H1 (cell line): ENCODE measurements around the gene SURF1. TPM values are rescaled to one million over a fixed set of nuclear protein-coding genes. Genes with fewer than 3 reads are reported as not detected.

Experiments
- CTCF ChIA-PET: fragments of 300-600 bp; sonication (Branson Sonifier 250); formaldehyde crosslinking; loops from one replicate; lab custom pipeline; 2021; ENCODE audit not compliant: partially characterized antibody; lab: Charles Lee
- POLR2A ChIA-PET: fragments of 300-600 bp; sonication (Branson Sonifier 250); formaldehyde crosslinking; loops from one replicate; lab custom pipeline; 2021; ENCODE audit warnings: inconsistent platforms; ENCODE audit not compliant: partially characterized antibody; lab: Charles Lee
- DNase-seq, 2 experiments: peaks; one replicate each; pipeline versions ENCODE4 v3.0.0 to v3.0.0-alpha.2; 2010 to 2022; ENCODE audit warnings: low spot score in 2 of 2, low read depth in 1 of 2, mixed read lengths in 1 of 2
- FAIRE-seq: peaks from 2 replicates; lab custom pipeline; 2011; peaks lifted over from hg19 to GRCh38; lab: Jason Lieb, UNC
- H2AFZ ChIP-seq: 2 replicates; pipeline ENCODE4 v1.8.1; 2012; ENCODE audit warnings: low read length, inconsistent platforms
- H2AK5ac ChIP-seq: 2 replicates; pipeline ENCODE4 v1.6.1; 2013; ENCODE audit warnings: low read depth, low read length
- H2BK120ac ChIP-seq: replicated peaks from 2 replicates; pipeline ENCODE3; 2013; ENCODE audit warnings: low read depth, low read length, inconsistent platforms
- H2BK12ac ChIP-seq: 2 replicates; pipeline ENCODE4 v1.6.1; 2013; ENCODE audit warnings: low read depth, low read length
- H2BK15ac ChIP-seq: 2 replicates; pipeline ENCODE4 v1.6.1; 2013; ENCODE audit warnings: low read length
- H2BK20ac ChIP-seq: 2 replicates; pipeline ENCODE4 v1.6.1; 2013; ENCODE audit warnings: low read length
- H2BK5ac ChIP-seq: 2 replicates; pipeline ENCODE4 v1.6.1; 2013; ENCODE audit warnings: low read depth, low read length
- H3K14ac ChIP-seq: 2 replicates; pipeline ENCODE4 v1.6.1; 2013; ENCODE audit warnings: inconsistent platforms; ENCODE audit not compliant: insufficient read length
- H3K18ac ChIP-seq: 2 replicates; pipeline ENCODE4 v1.6.1; 2013; ENCODE audit warnings: low read length; ENCODE audit errors: extremely low read depth
- H3K23ac ChIP-seq: 2 replicates; pipeline ENCODE4 v1.6.1; 2013; ENCODE audit warnings: inconsistent platforms; ENCODE audit not compliant: insufficient read length
- H3K23me2 ChIP-seq: 2 replicates; pipeline ENCODE4 v1.6.1; 2013; ENCODE audit warnings: low read depth, low read length
- H3K27ac ChIP-seq: 2 replicates; pipeline ENCODE4 v1.6.1; 2011; ENCODE audit warnings: low read depth, low read length, inconsistent platforms
- H3K27me3 ChIP-seq, 4 experiments: replicated peaks in 1 of 4; 1 replicate in 1 of 4; 2 replicates in 3 of 4; pipeline versions ENCODE4 v1.6.1 to v1.8.1; 2011 to 2013; ENCODE audit warnings: low read length in 3 of 4, mild to moderate bottlenecking in 3 of 4, inconsistent platforms in 2 of 4, mixed read lengths in 2 of 4, moderate library complexity in 1 of 4; ENCODE audit not compliant: control insufficient read depth in 3 of 4, insufficient read depth in 3 of 4; ENCODE audit errors: extremely low read depth in 1 of 4
- H3K36me3 ChIP-seq, 4 experiments: 2 replicates each; pipeline versions ENCODE4 v1.6.1 to v1.8.1; 2011 to 2013; ENCODE audit warnings: mild to moderate bottlenecking in 4 of 4, low read length in 3 of 4, moderate library complexity in 2 of 4, control low read depth in 1 of 4, inconsistent platforms in 1 of 4; ENCODE audit not compliant: insufficient read depth in 4 of 4, control insufficient read depth in 2 of 4
- H3K4ac ChIP-seq: replicated peaks from 2 replicates; pipeline ENCODE3; 2013; ENCODE audit warnings: low read length, low read depth, mixed read lengths, inconsistent platforms; ENCODE audit not compliant: insufficient read length
- H3K4me1 ChIP-seq, 4 experiments: replicated peaks in 1 of 4; 1 replicate in 1 of 4; 2 replicates in 3 of 4; pipeline versions ENCODE4 v1.6.1 to v1.8.1; 2011 to 2013; ENCODE audit warnings: low read length in 3 of 4, inconsistent platforms in 2 of 4, mixed read lengths in 1 of 4; ENCODE audit not compliant: insufficient read depth in 4 of 4, control insufficient read depth in 3 of 4
- H3K4me2 ChIP-seq, 2 experiments: 2 replicates each; pipeline versions ENCODE4 v1.6.1 to v1.8.1; 2011 to 2013; ENCODE audit warnings: low read depth in 2 of 2, low read length in 2 of 2, control low read depth in 1 of 2, inconsistent platforms in 1 of 2, mild to moderate bottlenecking in 1 of 2; ENCODE audit not compliant: insufficient read depth in 1 of 2
- H3K4me3 ChIP-seq, 4 experiments: fragments of 200-600, 300-600 bp in 1 of 4; sonication (generic), shearing (Covaris generic), sonication (Bioruptor Twin) in 1 of 4; 2 replicates each; pipeline versions ENCODE4 v1.5.1 to v1.8.1; 2011 to 2016; ENCODE audit warnings: low read length in 4 of 4, low read depth in 3 of 4, control low read depth in 2 of 4, inconsistent platforms in 2 of 4, mild to moderate bottlenecking in 2 of 4, mixed read lengths in 1 of 4, moderate library complexity in 1 of 4; ENCODE audit not compliant: insufficient read depth in 2 of 4; ENCODE audit errors: extremely low read depth in 1 of 4
- H3K56ac ChIP-seq: replicated peaks from 2 replicates; pipeline ENCODE3; 2013; ENCODE audit warnings: low read depth, mild to moderate bottlenecking, mixed read lengths, low read length, inconsistent platforms; ENCODE audit not compliant: insufficient read length
- H3K79me1 ChIP-seq: 2 replicates; pipeline ENCODE4 v1.6.1; 2013; ENCODE audit warnings: low read depth, low read length, control low read depth
- H3K79me2 ChIP-seq, 2 experiments: 2 replicates each; pipeline versions ENCODE4 v1.6.1 to v1.8.1; 2012 to 2013; ENCODE audit warnings: low read length in 2 of 2, mild to moderate bottlenecking in 2 of 2, inconsistent platforms in 1 of 2; ENCODE audit not compliant: insufficient read depth in 2 of 2, control insufficient read depth in 1 of 2
- H3K9ac ChIP-seq, 4 experiments: replicated peaks in 1 of 4; 1 replicate in 1 of 4; 2 replicates in 3 of 4; pipeline versions ENCODE4 v1.6.1 to v1.8.1; 2011 to 2013; ENCODE audit warnings: low read depth in 3 of 4, low read length in 3 of 4, control low read depth in 2 of 4, mild to moderate bottlenecking in 2 of 4, moderate library complexity in 2 of 4, inconsistent platforms in 1 of 4; ENCODE audit errors: extremely low read depth in 1 of 4
- H3K9me3 ChIP-seq, 2 experiments: 2 replicates each; pipeline versions ENCODE4 v1.6.1 to v1.8.1; 2012 to 2013; ENCODE audit warnings: mild to moderate bottlenecking in 2 of 2, moderate library complexity in 2 of 2, control low read depth in 1 of 2, inconsistent platforms in 1 of 2, low read depth in 1 of 2, low read length in 1 of 2, mixed read lengths in 1 of 2; ENCODE audit not compliant: insufficient read depth in 2 of 2
- H4K20me1 ChIP-seq, 2 experiments: replicated peaks in 1 of 2; 2 replicates each; pipeline versions ENCODE3 to v1.8.1; 2011 to 2013; ENCODE audit warnings: inconsistent platforms in 2 of 2, low read length in 2 of 2, mild to moderate bottlenecking in 1 of 2; ENCODE audit not compliant: insufficient read depth in 2 of 2, control insufficient read depth in 1 of 2
- H4K5ac ChIP-seq: 2 replicates; pipeline ENCODE4 v1.6.1; 2013; ENCODE audit warnings: low read length, low read depth, mixed read lengths, inconsistent platforms; ENCODE audit not compliant: insufficient read length
- H4K8ac ChIP-seq: 2 replicates; pipeline ENCODE4 v1.8.0; 2013; ENCODE audit warnings: mild to moderate bottlenecking, moderate library complexity, low read length, inconsistent platforms; ENCODE audit not compliant: insufficient read depth; ENCODE audit errors: extremely low read depth
- H4K91ac ChIP-seq: replicated peaks from 2 replicates; pipeline ENCODE3; 2013; ENCODE audit warnings: low read length, mixed read lengths, inconsistent platforms; ENCODE audit not compliant: insufficient read length
- BRCA1 ChIP-seq: IDR thresholded peaks from 2 replicates; pipeline ENCODE4 v1.6.1; 2012; ENCODE audit warnings: low read depth, low read length, improper control_type of control experiment
- CREB1 ChIP-seq: IDR thresholded peaks from 2 replicates; pipeline ENCODE4 v1.6.1; 2012; ENCODE audit warnings: inconsistent platforms
- CTBP2 ChIP-seq: IDR thresholded peaks from 2 replicates; pipeline ENCODE4 v1.7.0; 2011; ENCODE audit warnings: borderline replicate concordance, mild to moderate bottlenecking, moderate library complexity, mixed read lengths, low read length; ENCODE audit not compliant: insufficient read depth, insufficient read length
- JUN ChIP-seq: IDR thresholded peaks from 2 replicates; pipeline ENCODE4 v1.6.1; 2011; ENCODE audit warnings: low read depth, mild to moderate bottlenecking, improper control_type of control experiment, low read length
- MAFK ChIP-seq: IDR thresholded peaks from 2 replicates; pipeline ENCODE4 v1.6.1; 2012; ENCODE audit warnings: low read depth, mild to moderate bottlenecking, improper control_type of control experiment, low read length
- POLR2A ChIP-seq, 2 experiments: IDR thresholded peaks; 1 replicate in 1 of 2; 2 replicates in 1 of 2; pipeline ENCODE4 v1.6.1; 2011; ENCODE audit warnings: low read depth in 2 of 2, low read length in 2 of 2, mild to moderate bottlenecking in 2 of 2; ENCODE audit errors: control extremely low read depth in 1 of 2
- POU5F1 ChIP-seq: IDR thresholded peaks from 2 replicates; pipeline ENCODE4 v1.6.1; 2011; ENCODE audit warnings: low read depth, mild to moderate bottlenecking, low read length, moderate library complexity
- RAD21 ChIP-seq, 2 experiments: IDR thresholded peaks in 1 of 2; conservative IDR thresholded peaks in 1 of 2; 2 replicates each; pipeline ENCODE4 v1.6.1; 2011; ENCODE audit warnings: low read depth in 2 of 2, low read length in 2 of 2, improper control_type of control experiment in 1 of 2, inconsistent platforms in 1 of 2, mild to moderate bottlenecking in 1 of 2, moderate library complexity in 1 of 2
- SIN3A ChIP-seq, 2 experiments: IDR thresholded peaks in 1 of 2; conservative IDR thresholded peaks in 1 of 2; 2 replicates each; pipeline ENCODE4 v1.6.1; 2011 to 2012; ENCODE audit warnings: low read length in 2 of 2, improper control_type of control experiment in 1 of 2, low read depth in 1 of 2, mild to moderate bottlenecking in 1 of 2
- SP4 ChIP-seq: IDR thresholded peaks from 2 replicates; pipeline ENCODE4 v1.6.1; 2012; ENCODE audit warnings: low read length, inconsistent platforms
- TAF7 ChIP-seq: optimal IDR thresholded peaks from 2 replicates; pipeline ENCODE3; 2011; ENCODE audit warnings: low read depth, mild to moderate bottlenecking, inconsistent platforms, low read length, moderate library complexity, borderline replicate concordance
- ZNF274 ChIP-seq: IDR thresholded peaks from 2 replicates; pipeline ENCODE4 v1.7.0; 2012; ENCODE audit warnings: low read length, borderline replicate concordance; ENCODE audit errors: extremely low read depth
- WGBS, 2 experiments: shearing (Covaris generic) in 1 of 2; methylation state at CpG; one replicate each; pipeline versions ENCODE4 v1.1.6 to v1.1.7; 2013 to 2015; ENCODE audit warnings: low lambda C conversion rate in 2 of 2, mixed read lengths in 2 of 2, inconsistent platforms in 1 of 2, low coverage in 1 of 2, missing lambda C conversion rate in 1 of 2; ENCODE audit not compliant: insufficient replicate concordance in 2 of 2, insufficient coverage in 1 of 2, insufficient read length in 1 of 2; ENCODE audit errors: extremely low coverage in 1 of 2, missing lambda C conversion rate in 1 of 2; 5-methylcytosine and 5-hydroxymethylcytosine counted together
- polyA plus RNA-seq, 7 experiments: library from polyadenylated mRNA; depleted of rRNA in 3 of 7; stranded (reverse) in 5 of 7; unstranded in 2 of 7; fragments of >200 nt in 5 of 7; fragments of 200-250 nt in 2 of 7; gene quantifications; 1 replicate in 5 of 7; 2 replicates in 1 of 7; 4 replicates in 1 of 7; pipeline versions ENCODE4 v1.2.1 to v1.2.3, GENCODE V29; 2011 to 2013; ENCODE audit warnings: missing spikeins in 2 of 7, mixed read lengths in 2 of 7
- total RNA-seq: library from RNA; stranded (reverse); fragmentation: NEBNext Ultra II Directional; extraction: Animal tissue kit (Norgen Biotek cat#: 25700); gene quantifications from 2 replicates; pipeline ENCODE4 v1.2.1, GENCODE V29; 2021
- TF ChIP-seq, protein P1 (sequence below): IDR thresholded peaks from 2 replicates; pipeline ENCODE4 v1.6.1; 2012; ENCODE audit warnings: inconsistent platforms

Gene SURF1
- total and polyA plus RNA-seq, 2 of the 8 experiments (the other 6 are each of a cell fraction or from before 2014, with no cell fraction given): 43.1 to 44.7 TPM

GRCh38 chr9:133371261-133371711 lies 15.0 kb upstream of the SURF1 start:
- ChIA-PET CTCF (interaction anchor here (0.9 to 10.1 kb wide), 9 partner anchors 14 to 115 kb away, joined by 3 to 90 read pairs (median 3); partner anchors contain the start of genes SURF1 and SURF2), POLR2A (interaction anchor here (1.1 to 19.9 kb wide), 5 partner anchors 8 to 47 kb away, joined by 3 to 461 read pairs (median 5); partner anchors contain the start of genes MED22, REXO4, RPL7A and SURF1)
- no peak overlapping the region for H3K4ac ChIP-seq
- no peak overlapping the region for H2BK20ac ChIP-seq
- H3K23ac ChIP-seq: no peak overlapping the region
- H2BK15ac ChIP-seq: no peak overlapping the region
- no peak for DNase-seq
- H2BK120ac ChIP-seq: no peak overlapping the region
- no peak overlapping the region for H3K56ac ChIP-seq
- H3K18ac ChIP-seq: no peak overlapping the region
- H3K79me2 ChIP-seq: peaks cover 23 to 90% of the 10 kb centered on the region in 2 experiments
- H3K4me2 ChIP-seq: no peak overlapping the region
- H3K4me3 ChIP-seq: no peak overlapping the region
- H2AK5ac ChIP-seq: no peak overlapping the region
- H3K23me2 ChIP-seq: peaks cover 5% of the 10 kb centered on the region; the same call in 1 of the 2 replicates
- no peak for FAIRE-seq
- no peak overlapping the region for H4K5ac ChIP-seq
- no peaks in the 10 kb centered on the region for H3K27me3 ChIP-seq
- H2AFZ ChIP-seq: no peak overlapping the region
- peaks cover 35% of the 10 kb centered on the region for H3K79me1 ChIP-seq
- H4K91ac ChIP-seq: no peak overlapping the region
- H3K9me3 ChIP-seq: no peaks in the 10 kb centered on the region
- no peak overlapping the region for H4K8ac ChIP-seq
- peaks cover 38 to 67% of the 10 kb centered on the region in 2 experiments for H4K20me1 ChIP-seq
- no peak overlapping the region for H2BK12ac ChIP-seq
- peaks cover 0 to under 1% (median 0%) of the 10 kb centered on the region in 4 experiments; a peak in 1 of 7 replicates for H3K4me1 ChIP-seq
- no peak overlapping the region for H3K9ac ChIP-seq
- 88% methylated on average over 12 of the region's 12 CpGs; no CpG with 5 or more reads in 1 of the 2 experiments for WGBS, 2 experiments
- peaks cover under 1 to 17% (median 14%) of the 10 kb centered on the region in 4 experiments; a peak in 5 of 8 replicates for H3K36me3 ChIP-seq
- H2BK5ac ChIP-seq: no peak overlapping the region
- H3K27ac ChIP-seq: no peak overlapping the region
- H3K14ac ChIP-seq: no peak overlapping the region
- no peak for TF ChIP-seq JUN
- no peak for TF ChIP-seq SP4
- TF ChIP-seq BRCA1: no peak
- no peak for TF ChIP-seq CTBP2
- no peak for TF ChIP-seq POU5F1
- TF ChIP-seq RAD21 (IDR thresholded peaks at IDR 0.05 in 1 of 2, conservative IDR thresholded peaks at IDR 0.05 in 1 of 2; ENCODE audit: low read depth in 2 of 2, low read length in 2 of 2): no peak
- no peak; a peak in 1 of 3 replicates for TF ChIP-seq POLR2A (IDR thresholded peaks at IDR 0.05; ENCODE audit: control extremely low read depth in 1 of 2, low read depth in 2 of 2, low read length in 2 of 2)
- TF ChIP-seq, protein P1, sequence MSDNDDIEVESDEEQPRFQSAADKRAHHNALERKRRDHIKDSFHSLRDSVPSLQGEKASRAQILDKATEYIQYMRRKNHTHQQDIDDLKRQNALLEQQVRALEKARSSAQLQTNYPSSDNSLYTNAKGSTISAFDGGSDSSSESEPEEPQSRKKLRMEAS: no peak
- TF ChIP-seq CREB1: no peak
- no peak for TF ChIP-seq ZNF274
- no peak for TF ChIP-seq SIN3A (conservative IDR thresholded peaks at IDR 0.05 in 1 of 2, IDR thresholded peaks at IDR 0.05 in 1 of 2; ENCODE audit: low read depth in 1 of 2, low read length in 2 of 2)
- no peak for TF ChIP-seq TAF7
- no peak for TF ChIP-seq MAFK
